Pons (tissue), 1 donor: ENCODE measurements around the gene FGF7.
"Not testable (repeated sequence)": the region's sequence is repeated elsewhere in the genome, so short reads cannot be mapped to it uniquely, and the experiment has no call there.

Experiments used
- DNase-seq: peaks from one replicate; pipeline ENCODE4 v3.0.0-alpha.2; 2016; ENCODE audit warnings: low spot score

Gene FGF7, protein sequence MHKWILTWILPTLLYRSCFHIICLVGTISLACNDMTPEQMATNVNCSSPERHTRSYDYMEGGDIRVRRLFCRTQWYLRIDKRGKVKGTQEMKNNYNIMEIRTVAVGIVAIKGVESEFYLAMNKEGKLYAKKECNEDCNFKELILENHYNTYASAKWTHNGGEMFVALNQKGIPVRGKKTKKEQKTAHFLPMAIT

GRCh38 chr15:49423021-49423420 lies at the start of gene FGF7:
FGF7 (plus strand) TSS chr15:49423242; CDS start chr15:49424298, 1,056 bp downstream.
- peak; percentile 75 for DNase-seq

GRCh38 chr15:49379996-49380395 lies 43.0 kb upstream of the FGF7 start:
- no peak for DNase-seq

DNA sequence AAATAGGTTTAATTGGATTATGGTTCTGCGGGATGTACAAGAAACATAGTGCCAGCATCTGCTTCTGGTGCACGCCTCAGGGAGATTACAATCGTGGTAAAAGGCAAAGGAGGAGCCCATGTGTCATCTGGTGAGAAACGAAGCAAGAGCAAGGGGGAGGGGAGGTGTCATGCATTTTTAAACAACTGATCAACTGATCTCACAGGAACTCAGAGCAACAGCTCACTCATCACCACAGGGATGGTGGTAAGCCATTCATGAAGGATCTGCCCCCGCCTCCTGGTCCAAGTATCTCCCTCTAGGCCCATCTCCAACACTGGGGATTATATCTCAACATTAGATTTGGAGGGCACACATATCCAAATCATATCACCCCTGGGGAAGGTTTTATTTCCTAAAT lies 42.1 kb upstream of the FGF7 start:
- no peak for DNase-seq

GRCh38 chr15:49382394-49382793 lies 40.6 kb upstream of the FGF7 start:
- DNase-seq: no peak

DNA sequence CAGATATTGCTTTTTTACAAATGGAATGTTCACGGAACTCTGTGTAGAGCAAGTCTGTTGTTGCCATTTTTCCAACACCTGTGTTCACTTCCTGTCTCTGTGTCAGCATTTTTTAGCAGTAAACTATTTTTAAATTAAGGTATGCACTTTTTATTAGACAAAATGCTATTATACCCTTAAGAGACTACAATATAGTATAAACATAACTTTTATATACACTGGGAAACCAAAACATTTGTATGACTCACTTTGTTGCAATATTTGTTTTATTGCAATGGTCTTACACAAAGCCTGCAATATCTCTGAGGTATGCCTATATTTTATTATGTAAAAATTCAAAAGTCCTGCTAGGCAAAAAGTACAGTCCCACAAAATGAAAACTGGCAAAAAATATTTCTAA lies 39.8 kb upstream of the FGF7 start:
- DNase-seq: no peak

DNA sequence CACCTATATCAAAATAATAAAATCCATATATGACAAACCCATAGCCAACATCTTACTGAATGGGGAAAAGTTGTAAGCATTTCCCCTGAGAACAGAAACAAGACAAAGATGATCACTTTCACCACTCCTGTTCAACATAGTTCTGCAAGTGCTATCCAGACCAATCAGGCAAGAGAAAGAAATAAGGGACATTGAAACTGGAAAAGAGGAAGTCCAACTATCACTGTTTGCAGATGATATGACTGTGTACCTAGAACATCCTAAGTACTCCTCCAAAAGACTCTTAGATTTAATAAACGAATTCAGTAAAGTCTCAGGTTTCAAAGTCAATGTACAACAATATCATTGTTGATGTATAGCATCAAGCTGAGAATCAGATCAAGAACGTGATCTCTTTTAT lies 35.6 kb upstream of the FGF7 start:
- DNase-seq: no peak

GRCh38 chr15:49402515-49403296 lies 20.3 kb upstream of the FGF7 start:
- not testable (repeated sequence) for DNase-seq

GRCh38 chr15:49406352-49407118 lies 16.5 kb upstream of the FGF7 start:
- no peak for DNase-seq

DNA sequence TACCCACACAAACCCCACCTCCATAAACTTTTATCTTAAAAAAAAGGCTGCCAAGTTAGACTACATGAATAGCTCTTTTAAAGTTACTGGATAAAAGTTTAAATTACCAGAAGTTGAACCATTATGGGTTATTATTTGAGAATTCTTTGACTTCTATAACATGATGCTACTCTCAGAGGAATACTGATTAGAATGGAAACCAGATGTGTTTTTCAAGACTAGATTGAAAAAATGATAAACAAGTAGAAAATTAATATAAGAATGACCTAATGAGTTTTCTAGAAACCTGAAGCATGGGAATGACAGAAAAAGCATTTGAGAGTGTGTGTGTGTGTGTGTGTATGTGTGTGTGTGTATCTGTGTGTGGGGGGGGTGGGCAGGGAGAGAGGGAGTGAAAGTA lies 12.4 kb upstream of the FGF7 start:
- no peak for DNase-seq

GRCh38 chr15:49412797-49413196 lies 10.2 kb upstream of the FGF7 start:
- no peak for DNase-seq

DNA sequence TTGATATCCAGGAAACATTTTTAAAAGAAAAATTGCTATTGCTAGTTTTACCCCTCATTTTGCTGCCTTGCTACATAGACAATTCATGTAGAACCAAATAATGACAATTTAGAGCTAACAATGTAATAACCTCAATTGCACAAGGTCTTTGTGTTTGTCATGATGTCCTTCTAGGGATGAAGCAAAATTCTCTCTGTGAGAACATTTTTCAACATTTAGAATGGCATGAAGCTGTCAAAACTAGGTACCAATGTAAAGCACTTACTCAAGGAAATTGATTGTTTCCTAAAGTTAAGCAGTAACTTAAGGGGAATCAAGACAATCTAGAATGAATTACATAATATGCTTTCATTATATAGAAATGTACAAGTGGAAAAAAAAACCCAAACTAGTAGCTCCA lies 7.9 kb upstream of the FGF7 start:
- no peak for DNase-seq

- DNase-seq: no peak
These were observed 7.4 kb upstream of the FGF7 start for GRCh38 chr15:49415638-49416037.

GRCh38 chr15:49418811-49419210 lies 4.2 kb upstream of the FGF7 start:
- no peak for DNase-seq

DNA sequence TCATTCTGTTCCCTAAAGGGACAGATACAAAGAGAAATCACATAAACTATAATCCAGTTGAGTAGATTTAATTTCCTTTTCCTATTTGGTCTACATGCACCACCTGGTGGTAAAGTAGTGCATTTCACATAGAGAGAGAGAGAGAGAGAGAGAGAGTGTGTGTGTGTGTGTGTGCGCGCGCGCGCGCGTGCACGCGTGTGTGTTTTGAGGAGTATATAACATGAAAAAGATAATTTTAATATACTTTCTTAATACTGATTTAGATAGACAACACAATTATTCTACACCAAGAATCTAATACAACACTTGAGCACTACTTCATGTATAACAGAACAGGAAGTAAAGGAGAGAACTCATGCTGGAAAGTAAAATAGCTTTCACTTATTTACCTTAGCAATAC lies 1.1 kb upstream of the FGF7 start:
- DNase-seq: peak; percentile 89

- DNase-seq: peak; percentile 12
These were observed 984 bp downstream of the FGF7 start for GRCh38 chr15:49423901-49424550.

- DNase-seq: no peak
These were observed 1.9 kb downstream of the FGF7 start for GRCh38 chr15:49424954-49425353.

- DNase-seq: no peak
These were observed 4.3 kb downstream of the FGF7 start for GRCh38 chr15:49427372-49427771.

GRCh38 chr15:49428409-49429095 lies 5.5 kb downstream of the FGF7 start:
- no peak for DNase-seq

DNA sequence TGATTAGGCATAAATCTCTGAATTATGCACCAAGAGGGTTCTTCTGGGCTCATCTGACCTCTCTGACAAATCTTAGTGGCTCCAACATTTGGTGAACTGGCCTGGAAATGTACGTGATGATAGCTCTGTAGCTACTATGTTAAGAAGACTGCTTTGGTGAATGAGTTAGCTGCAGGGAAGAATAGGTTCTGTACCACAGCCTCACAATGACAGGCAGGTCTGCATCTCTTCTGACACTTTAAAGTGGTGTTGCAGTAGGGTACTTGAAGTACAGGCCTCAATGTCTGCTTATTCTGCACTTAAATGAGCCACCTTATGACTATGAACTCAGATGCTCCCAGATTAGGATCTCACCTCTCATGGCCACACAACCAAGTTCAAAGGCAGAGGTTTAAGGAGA lies 7.0 kb downstream of the FGF7 start:
- DNase-seq: no peak

DNA sequence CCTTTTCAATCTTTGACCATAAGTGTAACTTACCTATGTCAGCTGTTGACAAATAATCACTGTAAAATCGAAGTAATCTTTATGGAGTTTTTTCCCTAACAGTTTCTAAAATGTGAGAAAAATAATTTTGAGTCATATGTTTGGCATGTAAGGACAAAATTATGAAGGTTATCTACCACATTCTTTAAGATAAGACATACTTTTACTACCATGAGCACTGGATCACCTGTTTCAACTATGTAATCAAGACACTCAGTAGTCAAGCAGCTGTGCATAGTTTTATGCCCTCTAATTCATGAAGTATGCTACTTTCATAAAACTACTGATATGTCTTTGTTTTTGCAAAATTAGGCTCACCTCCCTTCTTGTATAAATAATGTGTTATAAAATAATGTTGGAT lies 12.1 kb downstream of the FGF7 start:
- DNase-seq: no peak

GRCh38 chr15:49436751-49437150 lies 13.7 kb downstream of the FGF7 start:
- DNase-seq: no peak
